GM18505 (cell line): ENCODE results near the gene EPHB2.

Source experiments
- ATAC-seq: cut with Tn5 transposase; IDR thresholded peaks from one replicate; pipeline ENCODE4 v1.9.1; 2021; ENCODE audit not compliant: unreplicated experiment
- POLR2A ChIP-seq: IDR thresholded peaks from 4 replicates; pipeline ENCODE4 v1.6.1; 2011; ENCODE audit warnings: borderline replicate concordance; ENCODE audit not compliant: insufficient read depth, insufficient read length; ENCODE audit errors: extremely low read depth

The EPHB2 gene

DNA sequence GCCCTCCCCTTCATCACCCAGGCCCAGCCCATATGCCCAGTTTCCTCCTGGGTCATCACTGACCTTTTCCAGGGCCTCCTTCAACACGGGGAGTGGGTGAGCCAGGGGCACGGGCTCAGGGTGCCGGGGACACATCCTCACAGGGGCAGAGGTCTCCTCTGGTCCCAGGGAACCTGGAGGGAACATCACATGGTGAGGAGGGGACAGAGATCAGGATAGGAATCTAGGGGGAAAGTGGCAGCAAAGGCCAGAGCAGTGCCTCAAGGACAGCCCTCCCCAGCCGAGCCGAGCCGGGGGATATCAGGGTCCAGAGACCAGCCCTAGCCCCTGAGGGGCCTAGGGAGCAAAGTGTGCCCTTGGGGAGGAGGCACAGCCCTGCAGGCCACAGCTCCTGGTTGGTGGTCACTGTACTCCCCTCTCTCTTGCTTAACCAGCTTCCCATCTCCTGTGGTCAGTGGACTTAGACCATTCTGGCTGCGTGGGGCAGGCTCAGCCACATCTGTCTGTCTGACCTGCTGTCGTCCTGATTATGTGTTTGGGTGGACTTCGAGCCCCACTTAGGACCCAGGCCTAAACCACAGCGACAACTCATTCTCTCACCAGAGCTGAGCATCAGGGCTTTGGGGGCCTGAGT is 252.5 kb downstream of the EPHB2 start:
- no peak for ATAC-seq
- TF ChIP-seq POLR2A: no peak

DNA sequence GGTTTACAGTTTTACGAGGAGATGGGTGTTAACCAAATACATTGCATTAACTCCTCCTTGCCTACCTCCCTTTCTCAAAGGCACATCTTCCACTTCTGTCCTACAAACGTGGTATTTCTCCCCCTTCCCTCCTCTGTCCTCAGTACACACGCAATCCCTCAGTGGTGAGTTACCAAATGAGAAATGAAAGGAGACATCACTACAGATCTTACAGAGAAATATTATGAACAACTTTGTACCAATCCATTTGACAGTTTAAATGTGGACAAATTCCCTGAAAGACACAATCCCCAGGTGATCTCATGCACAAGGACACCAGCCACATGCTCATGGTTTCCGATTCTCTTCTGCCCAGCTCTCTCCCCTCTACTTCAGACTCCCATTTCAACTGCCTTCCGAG is 255.7 kb downstream of the EPHB2 start:
- ATAC-seq: no peak
- TF ChIP-seq POLR2A: no peak

DNA sequence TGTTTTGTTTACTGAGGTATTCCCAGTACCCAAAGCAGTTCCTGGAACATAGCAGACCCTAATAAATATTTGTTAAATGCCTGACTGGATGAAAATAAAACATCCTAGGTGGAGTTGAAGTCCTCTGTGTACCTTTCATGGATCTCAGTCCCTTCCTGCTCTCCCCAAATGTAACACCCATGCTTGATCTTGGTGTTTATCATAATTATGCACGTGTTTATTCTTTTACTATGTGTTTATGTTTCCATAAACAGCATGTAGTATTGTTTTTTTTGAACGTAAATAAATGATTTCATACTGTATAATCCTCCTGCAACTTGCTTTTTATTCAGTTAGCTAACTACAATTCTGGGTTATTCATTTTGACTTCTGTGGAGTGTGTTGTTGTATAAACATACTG is 257.2 kb downstream of the EPHB2 start:
- ATAC-seq: no peak
- TF ChIP-seq POLR2A: no peak

DNA sequence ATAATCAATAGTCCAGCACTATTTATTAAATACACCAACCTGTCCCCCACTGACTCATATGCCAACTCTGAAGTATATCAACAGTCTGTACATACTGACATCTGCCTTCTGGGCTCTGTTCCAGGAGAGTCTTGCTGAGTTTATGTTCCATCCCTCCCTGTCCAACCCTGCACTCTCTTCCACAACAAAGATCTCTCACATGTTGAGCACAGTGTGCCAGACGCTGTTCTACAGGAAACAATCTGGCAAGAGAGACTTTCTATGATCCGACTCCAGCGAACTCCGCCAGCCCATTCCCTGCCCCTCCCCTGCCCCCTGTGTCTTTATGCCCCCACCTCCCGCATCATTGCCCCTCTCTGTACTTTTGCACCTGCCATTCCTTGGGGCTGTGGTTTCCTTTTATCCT is 258.7 kb downstream of the EPHB2 start:
- ATAC-seq: no peak
- no peak for TF ChIP-seq POLR2A

DNA sequence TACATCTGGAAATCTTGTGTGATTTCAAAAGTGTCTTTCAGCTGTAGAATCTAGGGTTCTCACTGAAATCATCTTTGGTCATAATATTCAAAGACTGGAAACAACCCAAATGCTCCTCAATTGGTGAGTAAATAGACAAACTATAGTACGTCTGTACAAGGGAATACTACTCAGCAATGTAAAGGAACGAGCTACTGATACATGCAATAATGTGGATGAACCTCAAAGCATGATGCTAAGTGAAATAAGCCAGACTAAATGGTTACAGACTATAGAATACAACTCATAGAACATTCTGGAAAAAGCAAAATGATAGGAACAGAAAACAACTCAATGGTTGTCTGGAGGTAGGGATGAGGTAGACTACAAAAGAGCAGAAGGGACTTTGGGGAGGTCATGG is 259.5 kb downstream of the EPHB2 start:
- TF ChIP-seq POLR2A: no peak
- no peak for ATAC-seq
